Renal cortex interstitium (tissue), 11 donors: Measurements from ENCODE around the gene SYTL1. TPM values are rescaled to one million over a fixed set of nuclear protein-coding genes. Genes with fewer than 3 reads are reported as not detected.

Experiments used
- DNase-seq, 11 donors: peaks; one replicate each; pipeline ENCODE4 v3.0.0-alpha.2; 2013; ENCODE audit warnings: low read depth in 9 of 11, low spot score in 4 of 11; ENCODE audit errors: extremely low read depth in 1 of 11
- polyA plus RNA-seq, 3 donors: library from polyadenylated mRNA; unstranded; fragments of 120-200 nt; gene quantifications; one replicate each; pipeline ENCODE4 v1.2.1, GENCODE V29; 2013; ENCODE audit not compliant: insufficient read length in 3 of 3

Gene SYTL1
- polyA plus RNA-seq, 3 donors: 7.6 to 15.7 (median 10.2) TPM

- DNase-seq: peak in 5 of 11 donors; percentile 43 to 62 (median 53)
Observed at GRCh38 chr1:27357281-27358037, 15.6 kb downstream of the SYTL1 start.

GRCh38 chr1:27358038-27358927 is 16.5 kb downstream of the SYTL1 start:
- DNase-seq: no peak

- no peak for DNase-seq
Observed at GRCh38 chr1:27358928-27359313, 17.1 kb downstream of the SYTL1 start.

GRCh38 chr1:27359822-27360158 is 18.0 kb downstream of the SYTL1 start:
- no peak for DNase-seq

GRCh38 chr1:27360159-27361043 is 18.6 kb downstream of the SYTL1 start:
- no peak for DNase-seq

- DNase-seq: no peak
Observed at GRCh38 chr1:27361044-27361402, 19.2 kb downstream of the SYTL1 start.

GRCh38 chr1:27361553-27361952 is 19.7 kb downstream of the SYTL1 start:
- no peak for DNase-seq

GRCh38 chr1:27363766-27364695 is 22.2 kb downstream of the SYTL1 start:
- DNase-seq: no peak

- DNase-seq: no peak
Observed at GRCh38 chr1:27364696-27365371, 23.0 kb downstream of the SYTL1 start.

GRCh38 chr1:27365372-27366112 is 23.7 kb downstream of the SYTL1 start:
- DNase-seq: peak in 8 of 11 donors; percentile 73 to 83 (median 80)

- DNase-seq: peak in 6 of 11 donors; percentile 57 to 73 (median 66)
Observed at GRCh38 chr1:27366113-27366410, 24.2 kb downstream of the SYTL1 start.

GRCh38 chr1:27366411-27367159 is 24.8 kb downstream of the SYTL1 start, which contains the start of gene MAP3K6:
MAP3K6 (minus strand) TSS chr1:27366961; CDS start chr1:27366597, 364 bp downstream.
- DNase-seq: peak in 5 of 11 donors; percentile 55 to 70 (median 61)

GRCh38 chr1:27367160-27367650 is 25.4 kb downstream of the SYTL1 start:
- DNase-seq: no peak

- no peak for DNase-seq
Observed at GRCh38 chr1:27368869-27369582, 27.2 kb downstream of the SYTL1 start.

GRCh38 chr1:27372022-27372807 is 30.4 kb downstream of the SYTL1 start:
- peak in 2 of 11 donors; percentile 51 to 54 for DNase-seq
